Neural progenitor cell (in vitro differentiated cells): Measurements from ENCODE around the gene FNIP2. TPM values are rescaled to one million over a fixed set of nuclear protein-coding genes. Genes with fewer than 3 reads are reported as not detected.

Experiments
- DNase-seq: peaks from one replicate; pipeline ENCODE4 v3.0.0-alpha.2; 2016; ENCODE audit warnings: low spot score
- H2AFZ ChIP-seq: fragments of 200-600 bp; sonication (generic); replicated peaks from 2 replicates; pipeline ENCODE4 v1.6.1; 2016; ENCODE audit warnings: antibody characterized with exemption
- H3F3A ChIP-seq: fragments of 200-600 bp; sonication (generic); 2 replicates; pipeline ENCODE4 v1.6.1; 2016; ENCODE audit warnings: antibody characterized with exemption, low read depth
- H3K27ac ChIP-seq: fragments of 200-600 bp; sonication (generic); 2 replicates; pipeline ENCODE4 v1.5.1; 2016; ENCODE audit warnings: mild to moderate bottlenecking
- H3K27me3 ChIP-seq: fragments of 200-600 bp; sonication (generic); 2 replicates; pipeline ENCODE4 v1.6.1; 2016; ENCODE audit warnings: mild to moderate bottlenecking, moderate library complexity
- H3K36me3 ChIP-seq: fragments of 200-600 bp; sonication (generic); 2 replicates; pipeline ENCODE4 v1.5.1; 2016
- H3K4me1 ChIP-seq: fragments of 200-600 bp; sonication (generic); 2 replicates; pipeline ENCODE4 v1.6.1; 2016; ENCODE audit warnings: mixed run types
- H3K4me2 ChIP-seq: fragments of 200-600 bp; sonication (generic); 2 replicates; pipeline ENCODE4 v1.6.1; 2016
- H3K4me3 ChIP-seq: fragments of 200-600 bp; sonication (generic); 2 replicates; pipeline ENCODE4 v1.5.1; 2016
- H3K79me2 ChIP-seq: fragments of 200-600 bp; sonication (generic); 2 replicates; pipeline ENCODE4 v1.6.1; 2016; ENCODE audit warnings: low read depth
- H3K9ac ChIP-seq: fragments of 200-600 bp; sonication (generic); 2 replicates; pipeline ENCODE4 v1.6.1; 2016
- H3K9me3 ChIP-seq: fragments of 200-600 bp; sonication (generic); 2 replicates; pipeline ENCODE4 v1.5.1; 2016; ENCODE audit warnings: low read depth
- H4K20me1 ChIP-seq: fragments of 200-600 bp; sonication (generic); 2 replicates; pipeline ENCODE4 v1.6.1; 2016; ENCODE audit warnings: low read depth
- H3K27ac Mint-ChIP-seq: 3 replicates; pipeline ENCODE4 v1.8.0; 2021; ENCODE audit warnings: mixed read lengths
- H3K27me3 Mint-ChIP-seq: 2 replicates; pipeline ENCODE4 v1.8.0; 2022; ENCODE audit warnings: low read depth, mild to moderate bottlenecking, inconsistent platforms, moderate library complexity, mixed read lengths; ENCODE audit not compliant: insufficient read depth
- H3K36me3 Mint-ChIP-seq: 3 replicates; pipeline ENCODE4 v1.8.0; 2021; ENCODE audit warnings: mixed read lengths
- H3K4me1 Mint-ChIP-seq: 3 replicates; pipeline ENCODE4 v1.8.0; 2021; ENCODE audit warnings: mixed read lengths
- H3K4me3 Mint-ChIP-seq: 3 replicates; pipeline ENCODE4 v1.8.0; 2021; ENCODE audit warnings: mild to moderate bottlenecking, moderate library complexity, mixed read lengths
- H3K9me3 Mint-ChIP-seq: 3 replicates; pipeline ENCODE4 v1.8.0; 2020; ENCODE audit warnings: mixed read lengths
- CTCF ChIP-seq: fragments of 200-600 bp; sonication (generic); IDR thresholded peaks from 2 replicates; pipeline ENCODE4 v1.5.1; 2017; ENCODE audit warnings: antibody characterized with exemption, mild to moderate bottlenecking
- EZH2 ChIP-seq: fragments of 200-600 bp; sonication (generic); IDR thresholded peaks from 2 replicates; pipeline ENCODE4 v1.6.1; 2017; ENCODE audit warnings: antibody characterized with exemption, mild to moderate bottlenecking, moderate library complexity
- EZH2phosphoT487 ChIP-seq: fragments of 200-600 bp; sonication (generic); IDR thresholded peaks from 2 replicates; pipeline ENCODE4 v1.6.1; 2017; ENCODE audit warnings: antibody characterized with exemption
- total RNA-seq: library from RNA; depleted of rRNA; stranded (reverse); fragments of >200 nt; gene quantifications from 2 replicates; pipeline ENCODE4 v1.2.3, GENCODE V29; 2015; ENCODE audit warnings: low replicate concordance

FNIP2 gene
- total RNA-seq, 1 donor from 2014 or later, result 10.5 TPM

GRCh38 chr4:158801677-158802076, 32.9 kb downstream of the FNIP2 start:
- no peak overlapping the region for H3K4me3 Mint-ChIP-seq
- no peaks in the 10 kb centered on the region for H3K36me3 Mint-ChIP-seq
- Histone ChIP-seq H3K4me1 (no peaks in the 10 kb centered on the region), H3F3A (no peaks in the 10 kb centered on the region), H3K9me3 (no peaks in the 10 kb centered on the region), H3K9ac (no peak overlapping the region), H3K4me2 (no peak overlapping the region), H2AFZ (no peak overlapping the region), H4K20me1 (no peaks in the 10 kb centered on the region), H3K79me2 (no peaks in the 10 kb centered on the region), H3K36me3 (no peaks in the 10 kb centered on the region), H3K4me3 (no peak overlapping the region), H3K27me3 (no peaks in the 10 kb centered on the region), H3K27ac (no peak overlapping the region)
- no peak for TF ChIP-seq EZH2
- TF ChIP-seq EZH2phosphoT487, result no peak
- TF ChIP-seq CTCF, result no peak
- no peaks in the 10 kb centered on the region for H3K9me3 Mint-ChIP-seq
- no peak for DNase-seq
- no peak overlapping the region for H3K27ac Mint-ChIP-seq
- H3K4me1 Mint-ChIP-seq, result peaks cover 8% of the 10 kb centered on the region
- peaks cover 1% of the 10 kb centered on the region for H3K27me3 Mint-ChIP-seq

- Mint-ChIP-seq H3K27me3 (no peaks in the 10 kb centered on the region), H3K4me3 (no peak overlapping the region), H3K9me3 (no peaks in the 10 kb centered on the region), H3K27ac (no peak overlapping the region), H3K36me3 (no peaks in the 10 kb centered on the region), H3K4me1 (peaks cover 8% of the 10 kb centered on the region)
- H2AFZ ChIP-seq, result no peak overlapping the region
- no peak overlapping the region for H3K27ac ChIP-seq
- H4K20me1 ChIP-seq, result no peaks in the 10 kb centered on the region
- H3K9ac ChIP-seq, result no peak overlapping the region
- no peaks in the 10 kb centered on the region for H3K79me2 ChIP-seq
- DNase-seq, result no peak
- H3K9me3 ChIP-seq, result no peaks in the 10 kb centered on the region
- no peak overlapping the region for H3K4me2 ChIP-seq
- no peaks in the 10 kb centered on the region for H3K27me3 ChIP-seq
- no peaks in the 10 kb centered on the region for H3F3A ChIP-seq
- no peaks in the 10 kb centered on the region for H3K4me1 ChIP-seq
- H3K36me3 ChIP-seq, result no peaks in the 10 kb centered on the region
- TF ChIP-seq EZH2phosphoT487 (no peak), CTCF (no peak), EZH2 (no peak)
- no peak overlapping the region for H3K4me3 ChIP-seq
Observed at GRCh38 chr4:158802914-158803313, 34.1 kb downstream of the FNIP2 start.

GRCh38 chr4:158805635-158806471, 37.0 kb downstream of the FNIP2 start:
- H3K4me3 ChIP-seq, result no peak overlapping the region
- H3K27ac Mint-ChIP-seq, result no peak overlapping the region
- no peak for TF ChIP-seq EZH2
- no peak for TF ChIP-seq CTCF
- no peak for TF ChIP-seq EZH2phosphoT487
- H3K27me3 ChIP-seq, result no peaks in the 10 kb centered on the region
- H3K4me2 ChIP-seq, result no peak overlapping the region
- no peaks in the 10 kb centered on the region for H3K36me3 ChIP-seq
- no peak for DNase-seq
- H3K79me2 ChIP-seq, result no peaks in the 10 kb centered on the region
- no peaks in the 10 kb centered on the region for H3K27me3 Mint-ChIP-seq
- no peaks in the 10 kb centered on the region for H3K9me3 ChIP-seq
- H3K27ac ChIP-seq, result no peak overlapping the region
- no peaks in the 10 kb centered on the region for H3K4me1 ChIP-seq
- no peaks in the 10 kb centered on the region for H3F3A ChIP-seq
- no peaks in the 10 kb centered on the region for H4K20me1 ChIP-seq
- H2AFZ ChIP-seq, result no peak overlapping the region
- no peaks in the 10 kb centered on the region for H3K9me3 Mint-ChIP-seq
- no peaks in the 10 kb centered on the region for H3K36me3 Mint-ChIP-seq
- no peak overlapping the region for H3K4me3 Mint-ChIP-seq
- no peak overlapping the region for H3K9ac ChIP-seq
- peaks cover 13% of the 10 kb centered on the region for H3K4me1 Mint-ChIP-seq
